CD4-positive, alpha-beta memory T cell (primary cell): ENCODE measurements around the gene MAP3K7CL. TPM values are rescaled to one million over a fixed set of nuclear protein-coding genes. Genes with fewer than 3 reads are reported as not detected.

Source experiments
- CTCF ChIA-PET: fragments of 350-600 bp; sonication (Branson Sonifier 250); formaldehyde crosslinking; loops from one replicate; lab custom pipeline; 2021; ENCODE audit warnings: inconsistent platforms; ENCODE audit not compliant: partially characterized antibody; lab: Charles Lee
- POLR2A ChIA-PET: fragments of 350-600 bp; sonication (Branson Sonifier 250); formaldehyde crosslinking; loops from one replicate; lab custom pipeline; 2021; ENCODE audit not compliant: partially characterized antibody; lab: Charles Lee
- DNase-seq, 5 donors: peaks; one replicate each; pipeline versions ENCODE4 v3.0.0 to v3.0.0-alpha.2; 2020 to 2022; ENCODE audit warnings: mixed read lengths in 1 of 5
- H3K27ac ChIP-seq: one replicate; pipeline ENCODE4 v1.7.0; 2013; ENCODE audit warnings: low read depth, low read length
- H3K27me3 ChIP-seq: 2 replicates; pipeline ENCODE4 v1.7.0; 2013; ENCODE audit warnings: mild to moderate bottlenecking, low read length, moderate library complexity; ENCODE audit not compliant: insufficient read depth
- H3K36me3 ChIP-seq: 2 replicates; pipeline ENCODE4 v1.7.0; 2013; ENCODE audit warnings: mild to moderate bottlenecking, low read length, moderate library complexity; ENCODE audit not compliant: insufficient read depth
- H3K4me1 ChIP-seq: 2 replicates; pipeline ENCODE4 v1.7.0; 2013; ENCODE audit warnings: mild to moderate bottlenecking, low read length, moderate library complexity; ENCODE audit not compliant: insufficient read depth
- H3K4me3 ChIP-seq, 2 donors: one replicate each; pipeline ENCODE4 v1.7.0; 2013; ENCODE audit warnings: low read length in 2 of 2, mild to moderate bottlenecking in 1 of 2
- H3K9me3 ChIP-seq, 2 donors: one replicate each; pipeline ENCODE4 v1.7.0; 2013; ENCODE audit warnings: low read length in 2 of 2, control low read depth in 1 of 2; ENCODE audit not compliant: control insufficient read depth in 1 of 2
- H3K27ac Mint-ChIP-seq, 7 donors: one replicate each; pipeline ENCODE4 v1.8.0; 2020 to 2021; ENCODE audit warnings: mixed read lengths in 7 of 7, mild to moderate bottlenecking in 6 of 7, inconsistent platforms in 3 of 7, moderate library complexity in 3 of 7
- H3K27me3 Mint-ChIP-seq, 2 donors: one replicate each; pipeline ENCODE4 v1.8.0; 2020 to 2021; ENCODE audit warnings: mixed read lengths in 2 of 2
- H3K36me3 Mint-ChIP-seq, 2 donors: one replicate each; pipeline ENCODE4 v1.8.0; 2020 to 2021; ENCODE audit warnings: mixed read lengths in 2 of 2, inconsistent platforms in 1 of 2, mild to moderate bottlenecking in 1 of 2
- H3K4me1 Mint-ChIP-seq, 4 donors: one replicate each; pipeline ENCODE4 v1.8.0; 2020 to 2021; ENCODE audit warnings: mixed read lengths in 4 of 4, mild to moderate bottlenecking in 1 of 4
- H3K4me3 Mint-ChIP-seq, 8 donors: one replicate each; pipeline ENCODE4 v1.8.0; 2020 to 2021; ENCODE audit warnings: mixed read lengths in 8 of 8, mild to moderate bottlenecking in 7 of 8, moderate library complexity in 6 of 8, inconsistent platforms in 3 of 8
- H3K9me3 Mint-ChIP-seq, 8 donors: one replicate each; pipeline ENCODE4 v1.8.0; 2020 to 2021; ENCODE audit warnings: mixed read lengths in 8 of 8, mild to moderate bottlenecking in 5 of 8, inconsistent platforms in 3 of 8, moderate library complexity in 1 of 8
- intact Hi-C: fragments of 100-400 bp; cut with micrococcal nuclease; formaldehyde crosslinking; loops from one replicate; pipeline ENCODE4 v1.15.1; 2023
- polyA plus RNA-seq, 2 donors: library from polyadenylated mRNA; unstranded; fragments of 300-500 nt; fragmentation: Illumina TruSeq; gene quantifications; one replicate each; pipeline ENCODE4 v1.2.3, GENCODE V29; 2021
- total RNA-seq, 2 experiments: library from RNA; stranded (reverse); gene quantifications; one replicate each; pipeline ENCODE4 v1.2.3, GENCODE V29; 2021

The MAP3K7CL gene
- total and polyA plus RNA-seq, 4 experiments from 2014 or later = 2.8 to 10.3 (median 7.4) TPM

DNA sequence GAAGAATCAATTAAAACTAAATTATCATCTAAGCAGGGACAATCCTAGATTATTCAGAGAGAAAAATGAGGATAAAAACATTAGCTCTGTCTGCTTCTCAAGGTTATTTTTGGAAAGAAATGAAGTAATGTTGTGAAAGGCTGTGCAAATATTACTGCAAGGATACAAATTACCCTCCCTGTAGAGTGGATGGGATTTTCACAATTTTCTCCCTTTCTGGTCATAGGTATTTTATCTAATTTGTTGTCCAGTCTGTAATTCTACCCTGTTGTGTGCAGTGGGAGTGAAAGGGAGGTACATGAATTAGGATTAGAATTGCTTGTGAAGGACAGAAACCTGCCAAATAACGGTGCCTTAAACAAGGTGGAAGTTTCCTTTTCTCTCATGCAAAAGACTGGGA, 54.7 kb downstream of the MAP3K7CL start:
- peaks cover 0 to 3% (median 0%) of the 10 kb centered on the region in 8 donors for H3K9me3 Mint-ChIP-seq
- ChIA-PET POLR2A (no interaction called here), CTCF (no interaction called here)
- Histone ChIP-seq H3K27ac (no peak overlapping the region), H3K27me3 (no peaks in the 10 kb centered on the region), H3K4me3 (no peak overlapping the region), H3K4me1 (no peaks in the 10 kb centered on the region), H3K9me3 (no peaks in the 10 kb centered on the region), H3K36me3 (no peaks in the 10 kb centered on the region)
- H3K4me1 Mint-ChIP-seq = peaks cover 0 to 10% (median 3%) of the 10 kb centered on the region in 4 donors
- H3K36me3 Mint-ChIP-seq = no peaks in the 10 kb centered on the region
- intact Hi-C loops = no loop called here
- H3K27ac Mint-ChIP-seq = no peak overlapping the region
- peaks cover under 1 to 2% of the 10 kb centered on the region in 2 donors for H3K27me3 Mint-ChIP-seq
- H3K4me3 Mint-ChIP-seq = no peak overlapping the region
- no peak for DNase-seq

DNA sequence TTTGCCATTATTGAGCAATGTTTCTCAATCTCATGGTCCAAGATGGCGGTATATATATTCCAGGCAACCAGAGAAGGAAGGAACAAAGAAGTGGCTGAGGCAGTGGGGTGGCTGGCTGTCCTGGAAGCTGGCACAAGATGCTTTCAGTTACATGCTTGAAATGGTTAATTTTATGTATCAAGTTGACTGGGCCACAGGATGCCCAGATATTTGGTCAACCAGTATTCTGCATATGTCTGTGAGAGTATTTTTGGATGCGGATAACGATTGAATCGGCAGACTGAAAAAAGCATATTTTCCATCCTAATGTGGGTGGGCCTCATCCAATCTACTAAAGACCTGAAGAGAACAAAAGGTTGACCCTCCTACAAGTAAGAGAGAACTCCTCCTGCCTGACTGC, 55.2 kb downstream of the MAP3K7CL start:
- Mint-ChIP-seq H3K36me3 (no peaks in the 10 kb centered on the region), H3K9me3 (no peaks in the 10 kb centered on the region), H3K27me3 (peaks cover 2% of the 10 kb centered on the region in 2 donors), H3K4me1 (peaks cover 0 to 10% (median 3%) of the 10 kb centered on the region in 4 donors), H3K4me3 (no peak overlapping the region), H3K27ac (no peak overlapping the region)
- Histone ChIP-seq H3K27ac (no peak overlapping the region), H3K4me1 (no peaks in the 10 kb centered on the region), H3K36me3 (no peaks in the 10 kb centered on the region), H3K27me3 (no peaks in the 10 kb centered on the region), H3K9me3 (no peaks in the 10 kb centered on the region), H3K4me3 (no peak overlapping the region)
- CTCF ChIA-PET = no interaction called here
- POLR2A ChIA-PET = no interaction called here
- DNase-seq = no peak
- intact Hi-C loops = no loop called here

DNA sequence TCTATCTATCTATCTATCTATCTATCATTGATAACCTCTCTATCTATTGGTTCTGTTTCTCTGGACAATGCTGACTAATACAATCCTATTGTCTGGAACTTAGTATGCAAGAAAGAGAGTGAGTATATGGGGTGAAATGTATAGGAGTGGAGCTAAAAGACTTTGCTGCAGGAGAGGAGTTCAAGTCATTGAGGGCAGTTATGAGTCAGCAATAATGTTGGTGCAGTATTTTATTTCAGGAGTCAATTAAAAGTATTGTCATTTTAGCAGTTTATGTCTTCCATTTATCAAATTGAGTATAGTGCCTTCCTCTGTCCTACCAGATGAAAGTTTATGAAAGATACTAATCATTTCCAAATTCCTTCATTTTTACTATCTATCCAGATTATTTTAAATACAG, 55.8 kb downstream of the MAP3K7CL start:
- Mint-ChIP-seq H3K4me1 (peaks cover 0 to 10% (median 3%) of the 10 kb centered on the region in 4 donors), H3K4me3 (no peak overlapping the region), H3K27me3 (peaks cover 2% of the 10 kb centered on the region in 2 donors), H3K9me3 (no peaks in the 10 kb centered on the region), H3K27ac (no peak overlapping the region), H3K36me3 (no peaks in the 10 kb centered on the region)
- Histone ChIP-seq H3K27ac (no peak overlapping the region), H3K9me3 (no peaks in the 10 kb centered on the region), H3K4me3 (no peak overlapping the region), H3K4me1 (no peaks in the 10 kb centered on the region), H3K27me3 (no peaks in the 10 kb centered on the region), H3K36me3 (no peaks in the 10 kb centered on the region)
- POLR2A ChIA-PET = no interaction called here
- intact Hi-C loops = no loop called here
- no peak for DNase-seq
- CTCF ChIA-PET = no interaction called here

DNA sequence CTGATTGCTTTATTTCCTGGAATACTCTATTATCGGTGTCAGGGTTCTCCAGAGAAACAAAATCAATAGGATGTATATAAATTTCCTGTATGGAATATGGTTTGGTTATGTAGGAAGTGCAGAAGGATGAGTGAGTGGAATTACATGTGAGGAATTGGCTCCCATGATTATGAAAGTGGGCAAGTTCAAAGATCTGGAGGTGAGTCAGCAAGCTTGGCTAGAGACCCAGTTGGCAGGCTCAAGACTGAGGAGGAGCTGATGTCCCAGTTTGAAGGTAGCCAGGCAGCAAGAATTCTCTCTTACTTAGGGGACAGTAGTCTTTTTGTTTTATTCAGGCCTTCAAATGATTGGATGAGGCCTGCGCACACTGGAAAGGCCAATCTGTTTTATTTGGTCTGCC, 57.5 kb downstream of the MAP3K7CL start:
- Mint-ChIP-seq H3K9me3 (no peaks in the 10 kb centered on the region), H3K4me1 (no peaks in the 10 kb centered on the region), H3K27ac (no peak overlapping the region), H3K27me3 (peaks cover 2 to 5% of the 10 kb centered on the region in 2 donors), H3K4me3 (no peak overlapping the region), H3K36me3 (no peaks in the 10 kb centered on the region)
- Histone ChIP-seq H3K4me3 (no peak overlapping the region), H3K27ac (no peak overlapping the region), H3K36me3 (no peaks in the 10 kb centered on the region), H3K27me3 (no peaks in the 10 kb centered on the region), H3K4me1 (no peaks in the 10 kb centered on the region), H3K9me3 (no peaks in the 10 kb centered on the region)
- intact Hi-C loops = no loop called here
- no peak for DNase-seq
- ChIA-PET POLR2A (no interaction called here), CTCF (no interaction called here)

DNA sequence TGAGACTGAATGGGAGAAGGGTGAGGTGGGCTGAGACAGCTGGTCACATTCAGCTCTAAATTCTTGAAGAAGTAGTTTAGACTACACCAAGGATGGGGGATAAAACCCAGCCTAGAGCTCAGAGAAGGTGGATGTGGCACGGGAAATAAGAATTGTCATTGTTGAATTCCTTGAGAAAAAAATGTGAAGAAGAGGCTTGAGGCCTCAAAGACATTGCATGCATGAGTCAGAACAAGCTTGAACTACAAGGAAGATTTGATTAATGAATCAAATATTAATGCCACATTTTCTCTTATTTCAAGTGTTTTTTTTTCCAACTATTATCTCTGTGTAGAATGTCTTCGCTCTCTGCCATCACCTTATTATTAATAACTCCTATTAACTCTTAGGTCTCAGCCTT, 58.9 kb downstream of the MAP3K7CL start:
- ChIA-PET POLR2A (no interaction called here), CTCF (no interaction called here)
- no peak for DNase-seq
- Histone ChIP-seq H3K9me3 (no peaks in the 10 kb centered on the region), H3K27ac (no peak overlapping the region), H3K4me1 (no peaks in the 10 kb centered on the region), H3K36me3 (no peaks in the 10 kb centered on the region), H3K27me3 (no peaks in the 10 kb centered on the region), H3K4me3 (no peak overlapping the region)
- peaks cover 2 to 3% of the 10 kb centered on the region in 2 donors for H3K27me3 Mint-ChIP-seq
- no peaks in the 10 kb centered on the region for H3K4me1 Mint-ChIP-seq
- no peaks in the 10 kb centered on the region for H3K9me3 Mint-ChIP-seq
- H3K4me3 Mint-ChIP-seq = no peak overlapping the region
- intact Hi-C loops = no loop called here
- H3K27ac Mint-ChIP-seq = no peak overlapping the region
- no peaks in the 10 kb centered on the region for H3K36me3 Mint-ChIP-seq

DNA sequence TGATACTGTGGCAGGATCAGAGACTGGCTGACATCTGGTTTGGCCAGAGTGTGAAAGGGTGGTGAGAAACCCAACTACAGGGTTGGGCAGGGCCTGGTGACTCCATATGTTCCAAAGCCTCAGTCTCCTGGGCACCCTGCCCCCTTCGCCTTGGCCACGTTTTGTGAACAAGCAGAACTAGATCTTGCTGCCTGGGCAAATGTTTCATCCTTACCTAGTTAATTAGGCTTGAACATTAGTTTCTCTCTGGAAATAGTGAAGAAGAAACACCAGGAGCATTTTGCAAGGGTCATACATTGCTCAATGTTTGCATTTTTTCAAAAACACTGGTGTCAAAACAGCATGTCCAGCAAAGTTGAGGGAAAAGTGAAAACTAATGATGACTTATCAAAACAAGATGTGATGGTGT, 60.5 kb downstream of the MAP3K7CL start:
- DNase-seq = no peak
- POLR2A ChIA-PET = no interaction called here
- H3K4me3 ChIP-seq = no peak overlapping the region
- peaks cover 2 to 3% of the 10 kb centered on the region in 2 donors for H3K27me3 Mint-ChIP-seq
- CTCF ChIA-PET = no interaction called here
- peaks cover 8% of the 10 kb centered on the region for H3K4me1 ChIP-seq
- H3K9me3 ChIP-seq = no peaks in the 10 kb centered on the region
- no peaks in the 10 kb centered on the region for H3K36me3 ChIP-seq
- H3K27ac ChIP-seq = no peak overlapping the region
- H3K4me3 Mint-ChIP-seq = no peak overlapping the region
- intact Hi-C loops = loop anchor here (10.0 kb wide), 1 partner anchor 154 kb away; no protein-coding TSS in a partner anchor
- no peaks in the 10 kb centered on the region for H3K27me3 ChIP-seq
- peak overlapping the region in 1 of 7 donors; percentile 11 for H3K27ac Mint-ChIP-seq
- no peaks in the 10 kb centered on the region for H3K36me3 Mint-ChIP-seq
- peaks cover 2 to 6% (median 5%) of the 10 kb centered on the region in 4 donors for H3K4me1 Mint-ChIP-seq
- H3K9me3 Mint-ChIP-seq = no peaks in the 10 kb centered on the region

DNA sequence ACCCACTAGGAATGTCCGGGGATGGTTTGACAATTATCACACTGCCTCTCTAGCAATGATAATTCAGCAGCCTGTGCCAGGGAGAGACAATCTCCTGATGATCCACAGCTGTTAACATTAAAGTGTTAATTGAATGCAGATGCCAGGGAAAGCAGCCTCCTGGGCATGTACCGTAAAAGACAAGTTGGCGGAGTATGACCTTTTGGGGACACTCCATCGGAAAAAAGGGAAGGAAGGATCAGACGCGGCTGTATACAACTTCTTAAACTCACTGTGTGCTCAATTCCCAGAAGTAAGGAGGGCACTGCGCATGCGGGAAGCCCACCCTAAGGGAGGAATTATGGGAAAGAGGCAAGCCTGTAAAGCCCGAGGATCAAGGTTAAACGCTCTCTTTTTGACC, 62.6 kb downstream of the MAP3K7CL start:
- Mint-ChIP-seq H3K4me1 (peaks cover 10 to 19% (median 17%) of the 10 kb centered on the region in 4 donors), H3K9me3 (peaks cover 0 to 14% (median 6%) of the 10 kb centered on the region in 8 donors), H3K36me3 (peaks cover 4 to 11% of the 10 kb centered on the region in 2 donors), H3K4me3 (peak overlapping the region in 1 of 8 donors; percentile 12), H3K27me3 (peaks cover 2 to 3% of the 10 kb centered on the region in 2 donors), H3K27ac (no peak overlapping the region)
- intact Hi-C loops = loop anchor here (10.0 kb wide), 1 partner anchor 152 kb away; no protein-coding TSS in a partner anchor
- no peak overlapping the region for H3K4me3 ChIP-seq
- ChIA-PET CTCF (no interaction called here), POLR2A (no interaction called here)
- DNase-seq = no peak
- H3K4me1 ChIP-seq = peaks cover 22% of the 10 kb centered on the region
- no peaks in the 10 kb centered on the region for H3K9me3 ChIP-seq
- H3K27me3 ChIP-seq = no peaks in the 10 kb centered on the region
- no peaks in the 10 kb centered on the region for H3K36me3 ChIP-seq
- H3K27ac ChIP-seq = no peak overlapping the region
